Islet precursor cell (in vitro differentiated cells): ENCODE measurements around the gene SNAP25.

Experiments used
- DNase-seq: peaks from one replicate; pipeline ENCODE4 v3.0.0-alpha.2; 2018

SNAP25 gene

GRCh38 chr20:10217721-10218410, 764 bp upstream of the SNAP25 start:
- DNase-seq, result peak; percentile 93

- DNase-seq, result peak; percentile 94
Observed at GRCh38 chr20:10219452-10219791, 792 bp downstream of the SNAP25 start.

GRCh38 chr20:10219993-10220750, 1.5 kb downstream of the SNAP25 start:
- DNase-seq, result no peak

- DNase-seq, result no peak
Observed at GRCh38 chr20:10221021-10221420, 2.4 kb downstream of the SNAP25 start.

- DNase-seq, result no peak
Observed at GRCh38 chr20:10225439-10226060, 6.9 kb downstream of the SNAP25 start.

GRCh38 chr20:10228330-10228729, 9.7 kb downstream of the SNAP25 start:
- DNase-seq, result no peak

- DNase-seq, result no peak
Observed at GRCh38 chr20:10231290-10231689, 12.7 kb downstream of the SNAP25 start.

GRCh38 chr20:10236540-10237533, 18.2 kb downstream of the SNAP25 start:
- peak; percentile 70 for DNase-seq

- DNase-seq, result no peak
Observed at GRCh38 chr20:10239954-10240353, 21.3 kb downstream of the SNAP25 start.

GRCh38 chr20:10240655-10241054, 22.0 kb downstream of the SNAP25 start:
- no peak for DNase-seq

- DNase-seq, result no peak
Observed at GRCh38 chr20:10242166-10242565, 23.5 kb downstream of the SNAP25 start.

- no peak for DNase-seq
Observed at GRCh38 chr20:10247440-10247839, 28.8 kb downstream of the SNAP25 start.

GRCh38 chr20:10249048-10249770, 30.6 kb downstream of the SNAP25 start:
- no peak for DNase-seq

GRCh38 chr20:10249822-10250221, 31.2 kb downstream of the SNAP25 start:
- no peak for DNase-seq

GRCh38 chr20:10250902-10251301, 32.3 kb downstream of the SNAP25 start:
- DNase-seq, result no peak

- no peak for DNase-seq
Observed at GRCh38 chr20:10253780-10254179, 35.1 kb downstream of the SNAP25 start.

- no peak for DNase-seq
Observed at GRCh38 chr20:10255846-10256245, 37.2 kb downstream of the SNAP25 start.

- no peak for DNase-seq
Observed at GRCh38 chr20:10259166-10259565, 40.5 kb downstream of the SNAP25 start.

- no peak for DNase-seq
Observed at GRCh38 chr20:10260316-10260715, 41.7 kb downstream of the SNAP25 start.

- DNase-seq, result no peak
Observed at GRCh38 chr20:10261702-10262101, 43.1 kb downstream of the SNAP25 start.

- no peak for DNase-seq
Observed at GRCh38 chr20:10263385-10264165, 44.9 kb downstream of the SNAP25 start.
